ENCODE measurements around the gene SLC25A21.

DNA sequence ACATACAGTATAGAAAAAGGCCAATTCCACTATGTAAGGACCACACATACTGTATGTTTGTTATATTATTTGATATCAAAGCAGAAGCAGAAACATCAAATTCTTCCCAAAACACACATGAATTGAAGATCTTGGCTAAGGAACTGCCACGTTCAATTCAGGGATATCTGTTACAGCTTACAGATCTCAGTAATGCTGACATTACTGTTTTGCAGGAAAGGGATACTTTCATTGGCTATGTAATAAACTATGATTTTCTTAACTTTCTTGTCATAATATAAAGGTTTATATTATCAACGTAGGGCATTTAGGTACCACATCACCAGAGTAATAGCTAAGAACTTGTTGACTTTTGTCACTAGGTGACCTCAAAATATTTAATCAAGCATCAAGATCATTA lies 362.2 kb downstream of the SLC25A21 start:
- TF ChIP-seq, protein P1, sequence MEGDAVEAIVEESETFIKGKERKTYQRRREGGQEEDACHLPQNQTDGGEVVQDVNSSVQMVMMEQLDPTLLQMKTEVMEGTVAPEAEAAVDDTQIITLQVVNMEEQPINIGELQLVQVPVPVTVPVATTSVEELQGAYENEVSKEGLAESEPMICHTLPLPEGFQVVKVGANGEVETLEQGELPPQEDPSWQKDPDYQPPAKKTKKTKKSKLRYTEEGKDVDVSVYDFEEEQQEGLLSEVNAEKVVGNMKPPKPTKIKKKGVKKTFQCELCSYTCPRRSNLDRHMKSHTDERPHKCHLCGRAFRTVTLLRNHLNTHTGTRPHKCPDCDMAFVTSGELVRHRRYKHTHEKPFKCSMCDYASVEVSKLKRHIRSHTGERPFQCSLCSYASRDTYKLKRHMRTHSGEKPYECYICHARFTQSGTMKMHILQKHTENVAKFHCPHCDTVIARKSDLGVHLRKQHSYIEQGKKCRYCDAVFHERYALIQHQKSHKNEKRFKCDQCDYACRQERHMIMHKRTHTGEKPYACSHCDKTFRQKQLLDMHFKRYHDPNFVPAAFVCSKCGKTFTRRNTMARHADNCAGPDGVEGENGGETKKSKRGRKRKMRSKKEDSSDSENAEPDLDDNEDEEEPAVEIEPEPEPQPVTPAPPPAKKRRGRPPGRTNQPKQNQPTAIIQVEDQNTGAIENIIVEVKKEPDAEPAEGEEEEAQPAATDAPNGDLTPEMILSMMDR (IDR thresholded peaks at IDR 0.05): no peak
- no peak for TF ChIP-seq POLR2A (IDR thresholded peaks at IDR 0.05)

Measured in esophagus squamous epithelium (tissue), 4 donors.